Activated naive CD8-positive, alpha-beta T cell treated with anti-CD3 and anti-CD28 coated beads, Interleukin-2, amount 50 U/mL, for 16 hours (primary cell): ENCODE results near the gene RGS9.
A peak's percentile ranks its signal among the peaks of the same experiment; 100 is the strongest.

ENCODE experiments used
- DNase-seq: peaks from one replicate; pipeline ENCODE4 v3.0.0-alpha.2; 2020; ENCODE audit warnings: low read depth, low spot score

The RGS9 gene

GRCh38 chr17:65218261-65218660, 81.1 kb downstream of the RGS9 start:
- no peak for DNase-seq

- no peak for DNase-seq
Observed at GRCh38 chr17:65219124-65219523, 82.0 kb downstream of the RGS9 start.

- DNase-seq: no peak
Observed at GRCh38 chr17:65219707-65220106, 82.5 kb downstream of the RGS9 start.

GRCh38 chr17:65220732-65221131, 83.6 kb downstream of the RGS9 start:
- DNase-seq: no peak

- DNase-seq: no peak
Observed at GRCh38 chr17:65222214-65222738, 85.1 kb downstream of the RGS9 start.

- DNase-seq: no peak
Observed at GRCh38 chr17:65225061-65225460, 87.9 kb downstream of the RGS9 start.

- no peak for DNase-seq
Observed at GRCh38 chr17:65226227-65226626, 89.1 kb downstream of the RGS9 start.

- no peak for DNase-seq
Observed at GRCh38 chr17:65227637-65228036, 90.5 kb downstream of the RGS9 start.

- no peak for DNase-seq
Observed at GRCh38 chr17:65228287-65228686, 91.1 kb downstream of the RGS9 start.

GRCh38 chr17:65228734-65229620, 91.8 kb downstream of the RGS9 start:
- no peak for DNase-seq

GRCh38 chr17:65229621-65229995, 92.4 kb downstream of the RGS9 start:
- DNase-seq: no peak

GRCh38 chr17:65230040-65230439, 92.9 kb downstream of the RGS9 start:
- DNase-seq: no peak

- no peak for DNase-seq
Observed at GRCh38 chr17:65231086-65231485, 93.9 kb downstream of the RGS9 start.

GRCh38 chr17:65231662-65232335, 94.6 kb downstream of the RGS9 start:
- DNase-seq: peak; percentile 11

GRCh38 chr17:65235284-65235683, 98.1 kb downstream of the RGS9 start:
- no peak for DNase-seq

GRCh38 chr17:65236321-65236720, 99.2 kb downstream of the RGS9 start:
- no peak for DNase-seq

GRCh38 chr17:65243838-65244625, 106.9 kb downstream of the RGS9 start:
- no peak for DNase-seq

GRCh38 chr17:65246252-65246651, 109.1 kb downstream of the RGS9 start:
- DNase-seq: no peak

- no peak for DNase-seq
Observed at GRCh38 chr17:65249774-65250173, 112.6 kb downstream of the RGS9 start.

- no peak for DNase-seq
Observed at GRCh38 chr17:65254166-65254565, 117.0 kb downstream of the RGS9 start.

GRCh38 chr17:65259281-65259680, 122.1 kb downstream of the RGS9 start:
- no peak for DNase-seq
